GM18858 (cell line): ENCODE measurements around the gene PCP2.

Experiments used
- ATAC-seq: cut with Tn5 transposase; IDR thresholded peaks from one replicate; pipeline ENCODE4 v1.9.1; 2021; ENCODE audit not compliant: unreplicated experiment

The PCP2 gene

DNA sequence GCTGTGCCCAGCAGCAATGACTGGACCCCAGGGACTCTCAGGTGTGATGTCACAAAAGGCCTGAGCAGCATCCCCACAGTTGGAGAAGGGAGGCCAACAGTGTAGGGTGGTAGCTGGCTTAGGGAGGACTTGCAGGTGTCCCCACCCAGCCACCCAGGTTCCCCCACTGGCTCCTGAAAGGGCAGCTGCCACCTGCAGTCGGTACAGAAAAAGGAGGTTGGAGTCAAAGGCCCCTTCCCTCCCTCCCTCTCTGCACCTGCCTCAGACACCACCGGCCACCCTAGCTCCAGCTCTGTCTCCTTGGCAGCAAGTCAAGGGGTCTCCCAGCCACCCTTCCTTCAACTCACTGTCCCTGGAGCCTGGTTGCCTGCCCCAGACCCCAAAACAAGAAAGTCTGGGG lies at the start of gene PCP2:
PCP2 (minus strand) TSS at position 22 of the 400 bp plus-strand sequence. CDS start 262 bp downstream, outside the sequence.
- ATAC-seq: no peak

DNA sequence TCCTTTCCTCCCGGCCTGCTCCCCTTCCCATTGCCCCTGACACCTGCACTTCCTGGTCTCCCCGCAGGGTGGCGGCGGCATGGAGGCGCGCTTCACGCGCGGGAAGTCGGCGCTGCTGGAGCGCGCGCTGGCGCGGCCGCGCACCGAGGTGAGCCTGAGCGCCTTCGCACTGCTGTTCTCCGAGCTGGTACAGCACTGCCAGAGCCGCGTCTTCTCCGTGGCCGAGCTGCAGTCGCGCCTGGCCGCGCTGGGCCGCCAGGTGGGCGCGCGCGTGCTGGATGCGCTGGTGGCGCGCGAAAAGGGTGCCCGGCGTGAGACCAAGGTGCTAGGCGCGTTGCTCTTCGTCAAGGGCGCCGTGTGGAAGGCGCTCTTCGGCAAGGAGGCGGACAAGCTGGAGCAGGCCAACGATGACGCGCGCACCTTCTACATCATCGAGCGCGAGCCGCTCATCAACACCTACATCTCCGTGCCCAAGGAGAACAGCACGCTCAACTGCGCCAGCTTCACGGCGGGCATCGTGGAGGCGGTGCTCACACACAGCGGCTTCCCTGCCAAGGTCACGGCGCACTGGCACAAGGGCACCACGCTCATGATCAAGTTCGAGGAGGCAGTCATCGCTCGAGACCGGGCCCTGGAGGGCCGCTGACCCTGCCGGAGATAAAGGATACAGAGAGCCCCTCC lies 48.8 kb upstream of the PCP2 start:
- no peak for ATAC-seq

DNA sequence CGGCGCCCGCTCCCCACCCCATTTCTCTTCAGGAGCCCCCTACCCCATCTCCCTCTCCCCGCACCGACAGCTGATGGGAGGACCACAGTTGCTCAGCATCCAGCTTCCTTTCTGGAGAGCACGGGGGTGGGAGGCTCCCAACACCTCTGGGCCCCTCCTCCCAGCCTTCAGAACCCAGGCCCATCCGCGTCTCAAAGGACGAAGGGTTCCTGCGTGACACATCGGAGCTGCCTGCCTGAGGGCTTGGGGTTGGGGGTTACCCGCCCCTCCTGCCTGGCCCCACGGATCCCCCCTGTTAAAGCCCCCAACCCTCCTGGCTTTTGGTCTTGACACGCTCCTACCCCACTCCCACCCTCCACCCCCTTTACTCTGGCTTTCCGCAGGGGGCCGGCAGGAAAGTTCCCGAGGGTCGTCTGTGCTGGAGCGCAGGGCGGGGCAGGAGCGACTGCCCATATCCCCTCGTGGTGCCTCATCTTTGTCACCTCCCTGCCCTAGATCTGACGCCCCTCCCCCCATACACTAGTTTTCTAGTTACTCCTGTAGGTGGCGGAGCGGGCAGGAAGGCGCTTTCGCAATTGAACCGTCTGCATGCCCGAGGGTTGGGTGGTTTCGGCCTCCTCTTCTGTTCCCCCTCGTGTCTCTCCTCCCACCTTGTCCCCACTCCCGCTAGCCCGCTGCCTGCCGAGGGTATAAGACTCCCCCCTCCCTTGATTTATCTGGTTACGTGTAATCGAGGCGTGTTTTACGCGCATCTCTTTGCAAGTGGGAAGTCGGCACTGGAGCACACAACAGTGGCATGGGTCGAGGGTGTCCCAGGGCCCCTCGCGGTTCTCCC lies 48.0 kb upstream of the PCP2 start:
- ATAC-seq: no peak

DNA sequence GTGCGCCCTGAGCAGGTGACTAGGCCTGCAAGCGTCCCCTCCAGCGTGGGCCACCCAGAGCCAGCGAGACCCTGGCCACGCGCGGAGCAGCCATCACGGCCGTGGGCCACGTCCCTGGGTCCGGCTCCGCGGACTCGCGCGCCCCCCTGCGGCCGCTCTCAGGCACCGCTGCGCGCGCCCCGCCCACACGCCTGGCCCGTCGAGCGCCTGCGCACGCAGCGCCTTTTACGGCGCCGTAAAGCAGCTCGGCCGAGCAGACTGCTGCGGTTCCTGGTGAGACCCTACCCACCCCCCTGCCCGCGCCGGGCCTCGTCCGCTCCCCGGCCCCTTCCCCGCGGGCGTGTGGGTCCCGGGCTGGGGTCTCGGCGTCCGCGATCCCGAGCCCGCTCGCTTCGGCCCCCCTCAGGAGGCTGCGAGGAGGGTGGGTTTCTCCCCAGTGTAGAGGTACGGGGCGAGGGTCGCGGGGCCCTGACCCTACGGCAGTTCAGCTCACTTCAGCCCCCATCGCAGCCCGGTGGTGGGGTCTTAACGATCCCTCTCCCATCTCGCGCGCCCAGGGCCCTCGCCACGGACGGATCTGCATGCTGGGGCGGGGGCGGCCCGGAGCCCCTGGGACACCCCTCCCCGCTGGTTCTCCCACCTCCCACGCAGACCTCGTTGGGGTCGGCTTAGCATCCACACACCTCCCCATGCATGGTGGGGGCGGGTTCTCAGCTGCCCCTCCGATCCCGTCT lies 47.3 kb upstream of the PCP2 start, which contains the start of gene TRAPPC5:
TRAPPC5 (plus strand) TSS at position 228 of the 734 bp plus-strand sequence. CDS start 1,421 bp downstream, outside the sequence.
- no peak for ATAC-seq

DNA sequence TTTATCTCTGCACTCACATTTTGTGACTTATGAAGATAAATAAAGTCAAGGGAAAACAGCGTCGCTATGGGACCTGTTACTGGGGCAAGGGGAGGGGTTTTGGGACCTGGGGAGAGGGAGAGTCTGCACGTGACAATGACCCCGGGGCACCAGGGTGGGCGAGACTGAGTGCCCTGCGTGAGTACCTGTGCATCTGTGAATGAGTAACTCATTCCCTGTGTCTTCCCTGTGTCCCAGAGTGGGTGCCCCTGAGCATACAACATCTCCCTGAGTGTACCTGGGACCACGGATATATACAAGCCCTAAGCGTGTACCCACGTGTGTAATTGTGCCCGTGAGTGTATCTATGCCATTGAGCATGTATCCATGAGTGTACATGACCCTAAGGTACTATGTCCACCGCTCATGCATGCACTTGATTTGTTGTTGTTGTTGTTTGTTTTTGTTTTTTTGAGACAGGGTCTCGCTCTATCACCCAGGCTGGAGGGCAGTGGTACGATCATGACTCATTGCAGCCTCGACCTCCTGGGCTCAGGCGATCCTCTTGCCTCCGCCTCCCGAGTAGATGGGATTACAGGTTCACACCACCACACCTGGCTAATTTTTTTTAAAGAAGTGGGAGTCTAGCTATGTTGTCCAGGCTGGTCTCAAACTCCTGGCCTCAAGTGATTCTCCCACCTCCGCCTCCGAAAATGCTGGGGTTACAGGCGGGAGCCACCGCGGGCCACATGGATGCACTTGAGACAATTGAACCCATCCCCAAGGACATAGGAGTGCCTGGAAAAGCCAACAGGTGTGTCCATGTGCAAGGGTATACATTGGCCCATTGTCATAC lies 46.5 kb upstream of the PCP2 start:
- ATAC-seq: no peak

DNA sequence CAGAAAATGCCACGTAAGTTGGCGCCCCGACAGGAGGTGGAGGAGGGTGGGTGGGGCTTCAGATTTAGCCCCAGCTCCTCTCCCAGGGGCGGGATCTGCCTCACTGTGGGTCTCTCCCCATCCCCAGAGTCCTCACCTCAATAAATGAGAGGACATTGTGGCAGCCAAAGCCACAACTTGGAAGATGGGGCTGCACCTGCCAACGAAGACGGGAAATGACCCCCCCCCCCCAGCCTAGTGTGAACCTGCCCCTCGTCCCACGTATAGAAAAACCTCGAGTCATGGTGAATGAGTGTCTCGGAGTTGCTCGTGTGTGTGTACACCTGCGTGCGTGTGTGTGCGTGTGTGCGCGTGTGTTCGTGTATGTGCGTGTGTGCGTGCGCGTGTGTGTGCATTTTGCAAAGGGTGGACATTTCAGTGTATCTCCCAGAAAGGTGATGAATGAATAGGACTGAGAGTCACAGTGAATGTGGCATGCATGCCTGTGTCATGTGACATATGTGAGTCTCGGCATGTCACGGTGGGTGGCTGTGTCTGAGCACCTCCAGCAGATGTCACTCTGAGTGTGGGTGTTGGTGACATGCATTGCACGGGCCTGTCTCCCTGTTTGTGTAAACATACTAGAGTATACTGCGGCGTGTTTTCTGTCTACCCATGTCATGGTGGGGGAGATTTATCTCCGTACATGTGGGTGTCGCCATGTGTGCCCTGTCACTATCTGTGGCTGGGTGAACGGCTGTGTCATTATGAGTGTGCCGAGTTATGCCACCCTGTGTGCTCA lies 45.6 kb upstream of the PCP2 start:
- peak; percentile 38 for ATAC-seq

DNA sequence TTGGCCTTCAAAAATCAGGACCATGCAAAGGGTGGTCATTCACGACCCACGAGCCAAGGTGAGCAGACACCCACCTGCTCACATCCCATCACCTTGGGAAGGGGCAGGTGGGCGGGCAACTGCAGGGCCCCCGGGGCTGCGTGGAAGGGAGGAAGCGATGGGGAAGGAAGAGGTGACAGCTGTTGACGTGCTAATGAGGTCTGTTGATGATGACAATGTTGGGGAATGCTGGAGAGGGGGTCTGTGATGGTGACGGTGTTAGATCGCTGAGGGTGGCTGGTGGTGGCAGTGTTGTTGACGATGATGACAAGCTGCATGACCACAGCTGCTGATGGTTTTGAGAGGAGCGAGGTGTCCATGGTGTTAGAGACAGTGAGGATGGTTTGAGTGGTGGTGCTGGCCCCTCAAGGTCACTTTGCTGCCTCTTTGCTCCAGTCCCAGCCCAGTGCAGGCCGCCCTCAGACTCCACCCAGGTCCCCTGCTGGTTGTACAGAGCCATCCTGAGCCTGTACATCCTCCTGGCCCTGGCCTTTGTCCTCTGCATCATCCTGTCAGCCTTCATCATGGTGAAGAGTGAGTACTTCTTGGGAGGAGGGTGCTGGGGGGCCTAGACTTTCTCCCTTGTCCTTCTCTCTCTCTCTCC lies 44.3 kb upstream of the PCP2 start:
- no peak for ATAC-seq

DNA sequence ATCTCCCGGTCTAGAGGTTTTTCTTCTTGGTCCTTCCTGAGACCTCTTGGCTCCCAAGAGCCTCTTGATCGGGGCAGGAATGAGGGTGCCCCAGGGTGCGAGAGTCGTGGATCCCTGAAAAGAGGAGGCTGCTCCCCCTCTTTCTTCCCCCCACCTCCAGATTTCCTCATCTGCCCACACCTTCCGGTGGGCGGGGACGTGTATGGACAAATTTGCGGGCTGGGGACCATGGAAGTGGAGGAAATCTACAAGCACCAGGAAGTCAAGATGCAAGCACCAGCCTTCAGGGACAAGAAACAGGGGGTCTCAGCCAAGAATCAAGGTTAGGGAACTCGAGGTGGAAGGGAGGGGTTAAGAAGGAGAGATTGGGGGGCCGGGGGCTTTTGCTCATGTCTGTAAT lies 43.3 kb upstream of the PCP2 start, which contains the start of gene MCEMP1:
MCEMP1 (plus strand) TSS at position 237 of the 400 bp plus-strand sequence; CDS start at position 268, 31 bp downstream.
- ATAC-seq: no peak

DNA sequence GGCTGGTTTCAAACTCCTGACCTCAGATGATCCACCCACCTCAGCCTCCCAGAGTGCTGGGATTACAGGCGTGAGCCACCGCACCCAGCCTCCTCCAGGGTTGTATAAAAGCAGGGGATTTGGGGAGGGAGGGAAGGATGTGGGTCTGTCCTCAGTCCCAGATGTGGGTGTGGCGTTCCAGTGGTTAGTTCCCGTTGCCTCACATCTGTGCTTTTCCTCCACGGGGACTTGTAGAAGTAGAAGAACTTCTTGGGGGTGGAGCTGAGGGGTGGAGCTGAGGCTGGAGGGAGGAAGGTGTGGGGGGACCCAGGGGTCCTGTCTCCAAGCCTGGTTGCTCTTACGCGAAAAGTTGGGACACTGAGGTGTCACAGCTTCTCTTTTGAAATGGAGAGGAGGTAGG lies 42.9 kb upstream of the PCP2 start:
- no peak for ATAC-seq

DNA sequence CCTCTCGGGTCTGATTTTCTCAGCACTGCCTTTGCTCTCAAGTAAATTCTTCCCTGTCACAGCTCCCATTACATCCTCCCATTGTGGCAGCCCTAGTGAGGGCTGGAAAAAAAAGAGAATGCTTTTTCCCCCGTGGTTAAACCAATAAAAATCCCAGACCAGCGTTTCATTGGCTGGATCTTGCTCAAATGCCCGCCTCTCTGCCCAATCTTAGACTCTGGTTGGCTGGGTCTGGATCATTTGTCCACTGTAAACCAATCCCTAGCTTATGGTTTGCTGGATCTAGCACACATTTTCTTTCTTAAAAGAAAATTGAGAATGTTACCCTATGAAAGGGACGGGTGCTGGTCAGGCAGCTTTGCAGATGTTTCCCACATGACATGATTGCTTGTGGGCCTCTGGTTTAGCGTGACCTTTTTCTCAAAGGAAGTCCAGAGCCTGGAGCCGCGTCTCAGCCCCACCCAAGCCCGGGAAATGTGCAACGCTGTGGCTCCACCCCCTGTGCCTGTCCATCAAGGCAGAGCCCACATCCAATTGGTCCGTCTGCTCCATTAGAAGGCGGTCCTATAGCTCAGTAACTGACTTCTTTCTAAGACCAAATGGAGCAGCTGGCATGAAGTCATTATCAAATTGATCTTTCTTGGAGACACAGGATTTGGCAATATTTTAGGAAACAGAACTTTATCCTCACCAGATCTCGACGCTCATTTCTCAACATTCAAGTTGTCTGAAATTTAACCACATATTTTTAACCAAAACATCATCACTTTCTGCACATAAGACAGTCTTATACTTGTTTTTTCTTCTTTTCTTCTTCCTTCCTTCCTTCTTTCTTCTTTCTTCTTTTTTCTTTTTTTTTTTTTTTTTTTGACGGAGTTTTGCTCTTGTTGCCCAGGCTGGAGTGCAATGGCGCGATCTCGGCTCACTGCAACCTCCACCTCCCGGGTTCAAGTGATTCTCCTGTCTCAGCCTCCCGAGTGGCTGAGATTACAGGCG lies 40.8 kb upstream of the PCP2 start:
- no peak for ATAC-seq

DNA sequence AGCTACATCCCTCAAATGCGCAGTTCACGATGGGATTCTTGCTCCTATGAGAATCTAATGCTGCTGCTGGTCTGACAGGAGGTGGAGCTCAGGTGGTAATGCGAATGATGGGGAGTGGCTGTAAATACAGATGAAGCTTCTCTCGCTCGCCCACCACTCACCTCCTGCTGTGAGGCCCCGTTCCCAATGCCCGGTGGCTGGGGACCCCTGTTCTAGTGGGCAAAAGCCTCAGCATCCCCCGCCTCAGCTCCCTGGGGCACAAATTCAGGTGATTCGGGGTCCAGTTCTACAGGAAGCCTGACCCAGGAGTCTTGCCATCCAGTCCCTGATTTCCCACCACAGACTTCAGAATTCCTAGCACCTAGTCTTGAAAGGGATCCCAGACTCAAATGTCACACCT lies 39.0 kb upstream of the PCP2 start:
- no peak for ATAC-seq

DNA sequence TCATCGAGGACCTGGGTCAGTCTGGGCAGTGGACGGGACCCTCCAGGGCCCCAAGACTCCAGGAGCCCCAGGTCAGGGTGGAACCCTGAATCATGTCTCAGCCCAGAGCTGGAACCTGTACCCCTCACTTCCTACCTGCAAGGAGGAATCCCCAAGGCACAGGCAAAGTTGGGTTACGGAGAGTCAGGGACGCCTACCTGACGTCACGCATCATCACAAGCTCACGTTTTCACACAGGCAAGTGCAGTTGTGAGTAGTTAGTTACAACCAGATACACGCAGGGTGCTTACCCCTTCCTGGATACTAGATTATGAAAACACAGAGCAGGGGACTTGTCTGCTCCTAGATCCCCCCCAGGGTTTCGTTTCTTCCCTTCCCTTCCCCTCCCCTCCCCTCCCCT lies 37.3 kb upstream of the PCP2 start:
- no peak for ATAC-seq

DNA sequence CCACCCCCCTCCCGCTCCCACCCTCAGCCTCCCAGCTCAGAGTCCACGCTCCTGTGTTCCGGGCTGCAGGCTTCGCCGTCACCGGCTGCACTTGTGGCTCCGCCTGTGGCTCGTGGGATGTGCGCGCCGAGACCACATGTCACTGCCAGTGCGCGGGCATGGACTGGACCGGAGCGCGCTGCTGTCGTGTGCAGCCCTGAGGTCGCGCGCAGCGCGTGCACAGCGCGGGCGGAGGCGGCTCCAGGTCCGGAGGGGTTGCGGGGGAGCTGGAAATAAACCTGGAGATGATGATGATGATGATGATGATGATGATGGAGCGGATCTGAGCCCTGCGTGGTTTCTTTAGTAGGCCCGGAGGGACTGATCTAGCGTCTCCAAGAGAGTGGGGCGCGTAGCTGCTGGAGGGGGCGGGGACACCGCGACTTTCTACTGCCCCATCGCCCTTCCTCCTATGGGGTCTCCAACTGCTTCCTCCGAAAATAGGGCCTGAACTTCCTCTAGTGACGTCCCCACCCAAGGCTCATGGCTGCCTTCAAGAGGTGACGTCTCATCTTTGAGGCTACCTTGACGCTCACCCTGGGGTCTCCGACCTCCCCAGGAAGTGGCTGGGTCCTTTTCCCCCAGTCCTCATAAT lies 36.7 kb upstream of the PCP2 start:
- ATAC-seq: no peak

DNA sequence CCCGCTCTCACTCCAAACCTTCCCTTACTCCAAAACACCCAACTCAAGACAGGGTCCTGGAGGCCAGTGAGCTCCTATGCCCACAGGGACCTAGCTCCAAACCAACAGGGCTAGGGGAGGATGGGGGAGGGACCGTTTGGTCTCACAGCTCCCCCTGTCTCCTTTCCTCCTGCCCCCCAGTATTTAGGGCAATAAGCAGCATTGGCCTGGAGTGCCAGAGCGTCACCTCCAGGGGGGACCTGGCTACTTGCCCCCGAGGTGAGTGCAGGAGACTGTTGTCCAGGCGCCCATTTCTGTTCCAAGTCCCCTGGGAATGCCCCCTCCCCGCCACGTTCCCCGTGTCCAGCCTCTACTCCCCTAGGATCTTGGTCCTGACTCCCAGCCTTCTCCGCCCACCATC lies 36.1 kb upstream of the PCP2 start:
- no peak for ATAC-seq

DNA sequence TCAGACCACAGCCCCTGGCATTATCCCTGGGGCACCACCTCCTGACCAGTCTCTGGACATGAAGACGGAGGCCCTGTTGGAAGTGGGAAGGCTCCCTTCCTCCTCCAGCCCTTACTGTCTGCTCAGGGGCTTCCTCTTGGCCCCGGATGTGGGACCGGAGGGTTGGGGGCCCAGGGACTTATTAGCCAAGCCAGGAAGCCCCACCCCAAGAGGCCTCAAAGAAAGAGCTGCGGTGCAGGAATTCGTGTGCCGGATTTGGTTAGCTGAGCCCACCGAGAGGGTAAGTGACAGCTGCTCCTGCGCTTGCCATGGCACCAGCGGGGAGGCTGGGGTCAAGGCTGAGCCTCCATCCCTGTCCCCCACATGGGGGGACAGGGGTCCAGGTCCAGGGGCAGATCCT lies 35.3 kb upstream of the PCP2 start, which contains the start of gene RETN:
RETN (plus strand) TSS at position 208 of the 400 bp plus-strand sequence. CDS start 278 bp downstream, outside the sequence.
- ATAC-seq: no peak

DNA sequence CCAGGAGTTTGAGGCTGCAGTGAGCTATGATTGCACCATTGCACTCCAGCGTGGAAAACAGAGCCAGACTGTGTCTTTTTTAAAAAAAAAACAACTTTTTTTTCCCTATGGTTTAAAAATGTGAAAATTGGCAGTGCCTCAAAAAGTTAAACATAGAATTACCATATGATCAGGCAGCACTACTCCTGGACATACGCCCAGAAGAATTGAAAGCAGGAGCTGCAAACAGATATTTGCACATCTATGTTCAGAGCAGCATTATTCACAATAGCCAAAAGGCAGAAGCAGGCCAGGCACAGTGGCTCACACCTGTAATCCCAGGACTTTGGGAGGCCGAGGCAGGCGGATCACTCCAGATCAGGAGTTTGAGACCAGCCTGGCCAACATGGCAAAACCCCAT lies 31.6 kb upstream of the PCP2 start:
- no peak for ATAC-seq

DNA sequence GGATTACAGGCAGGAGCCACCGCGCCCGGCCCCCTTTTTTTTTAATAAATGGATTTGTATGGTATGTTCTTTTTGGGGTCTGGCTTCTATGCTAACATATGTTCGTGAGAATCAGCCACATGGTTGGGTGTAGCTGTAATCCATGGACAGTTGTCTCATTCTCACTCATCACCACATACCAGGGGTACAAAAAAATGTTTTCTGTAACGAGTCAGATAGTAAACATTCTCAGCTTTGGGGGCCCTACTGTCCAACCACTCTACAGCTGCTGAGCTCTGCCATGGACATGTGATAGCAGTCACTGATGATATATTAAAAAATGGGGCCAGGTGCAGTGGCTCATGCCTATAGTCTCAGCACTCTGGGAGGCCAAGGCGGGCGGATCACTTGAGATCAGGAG lies 30.2 kb upstream of the PCP2 start:
- ATAC-seq: no peak

DNA sequence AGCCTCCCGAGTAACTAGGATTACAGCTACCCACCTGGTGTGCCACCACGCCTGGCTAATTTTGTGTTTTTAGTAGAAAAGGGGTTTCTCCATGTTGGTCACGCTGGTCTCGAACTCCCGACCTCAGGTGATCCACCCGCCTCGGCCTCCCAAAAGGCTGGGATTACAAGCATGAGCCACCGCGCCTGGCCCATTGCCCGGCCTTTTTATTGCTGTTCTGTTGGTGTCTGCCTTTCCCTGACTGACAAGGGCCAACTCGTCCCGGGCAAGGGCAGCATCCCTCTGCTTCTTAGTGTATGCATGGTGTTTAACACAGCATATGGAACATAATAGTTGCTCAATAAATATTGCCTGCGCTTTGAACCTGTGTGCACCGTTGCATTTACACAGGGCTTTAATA lies 29.1 kb upstream of the PCP2 start:
- no peak for ATAC-seq
